Panc1 (cell line): ENCODE results near the gene LSMEM2.

Experiments used
- POLR2AphosphoS5 ChIP-seq: IDR thresholded peaks from 2 replicates; pipeline ENCODE4 v1.6.1; 2012; ENCODE audit warnings: mild to moderate bottlenecking, low read depth, low read length, moderate library complexity
- SIN3A ChIP-seq: IDR thresholded peaks from 2 replicates; pipeline ENCODE4 v1.6.1; 2012; ENCODE audit warnings: low read depth, mild to moderate bottlenecking, low read length, moderate library complexity, borderline replicate concordance; ENCODE audit not compliant: insufficient read depth
- TF ChIP-seq, protein P1 (sequence below), 2 experiments: IDR thresholded peaks; 2 replicates each; pipeline ENCODE4 v1.6.1; 2011 to 2012; ENCODE audit warnings: low read depth in 2 of 2, control low read depth in 1 of 2, low read length in 1 of 2, mild to moderate bottlenecking in 1 of 2, moderate library complexity in 1 of 2; ENCODE audit not compliant: insufficient read depth in 1 of 2
- TF ChIP-seq, protein P2 (sequence below): fragments of 450-650 bp; IDR thresholded peaks from 2 replicates; pipeline ENCODE4 v1.5.1; 2017; ENCODE audit warnings: mild to moderate bottlenecking

- TF ChIP-seq, protein P1, sequence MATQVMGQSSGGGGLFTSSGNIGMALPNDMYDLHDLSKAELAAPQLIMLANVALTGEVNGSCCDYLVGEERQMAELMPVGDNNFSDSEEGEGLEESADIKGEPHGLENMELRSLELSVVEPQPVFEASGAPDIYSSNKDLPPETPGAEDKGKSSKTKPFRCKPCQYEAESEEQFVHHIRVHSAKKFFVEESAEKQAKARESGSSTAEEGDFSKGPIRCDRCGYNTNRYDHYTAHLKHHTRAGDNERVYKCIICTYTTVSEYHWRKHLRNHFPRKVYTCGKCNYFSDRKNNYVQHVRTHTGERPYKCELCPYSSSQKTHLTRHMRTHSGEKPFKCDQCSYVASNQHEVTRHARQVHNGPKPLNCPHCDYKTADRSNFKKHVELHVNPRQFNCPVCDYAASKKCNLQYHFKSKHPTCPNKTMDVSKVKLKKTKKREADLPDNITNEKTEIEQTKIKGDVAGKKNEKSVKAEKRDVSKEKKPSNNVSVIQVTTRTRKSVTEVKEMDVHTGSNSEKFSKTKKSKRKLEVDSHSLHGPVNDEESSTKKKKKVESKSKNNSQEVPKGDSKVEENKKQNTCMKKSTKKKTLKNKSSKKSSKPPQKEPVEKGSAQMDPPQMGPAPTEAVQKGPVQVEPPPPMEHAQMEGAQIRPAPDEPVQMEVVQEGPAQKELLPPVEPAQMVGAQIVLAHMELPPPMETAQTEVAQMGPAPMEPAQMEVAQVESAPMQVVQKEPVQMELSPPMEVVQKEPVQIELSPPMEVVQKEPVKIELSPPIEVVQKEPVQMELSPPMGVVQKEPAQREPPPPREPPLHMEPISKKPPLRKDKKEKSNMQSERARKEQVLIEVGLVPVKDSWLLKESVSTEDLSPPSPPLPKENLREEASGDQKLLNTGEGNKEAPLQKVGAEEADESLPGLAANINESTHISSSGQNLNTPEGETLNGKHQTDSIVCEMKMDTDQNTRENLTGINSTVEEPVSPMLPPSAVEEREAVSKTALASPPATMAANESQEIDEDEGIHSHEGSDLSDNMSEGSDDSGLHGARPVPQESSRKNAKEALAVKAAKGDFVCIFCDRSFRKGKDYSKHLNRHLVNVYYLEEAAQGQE (IDR thresholded peaks at IDR 0.05; ENCODE audit: insufficient read depth in 1 of 2, low read depth in 2 of 2, low read length in 1 of 2): no peak
- TF ChIP-seq, protein P2, sequence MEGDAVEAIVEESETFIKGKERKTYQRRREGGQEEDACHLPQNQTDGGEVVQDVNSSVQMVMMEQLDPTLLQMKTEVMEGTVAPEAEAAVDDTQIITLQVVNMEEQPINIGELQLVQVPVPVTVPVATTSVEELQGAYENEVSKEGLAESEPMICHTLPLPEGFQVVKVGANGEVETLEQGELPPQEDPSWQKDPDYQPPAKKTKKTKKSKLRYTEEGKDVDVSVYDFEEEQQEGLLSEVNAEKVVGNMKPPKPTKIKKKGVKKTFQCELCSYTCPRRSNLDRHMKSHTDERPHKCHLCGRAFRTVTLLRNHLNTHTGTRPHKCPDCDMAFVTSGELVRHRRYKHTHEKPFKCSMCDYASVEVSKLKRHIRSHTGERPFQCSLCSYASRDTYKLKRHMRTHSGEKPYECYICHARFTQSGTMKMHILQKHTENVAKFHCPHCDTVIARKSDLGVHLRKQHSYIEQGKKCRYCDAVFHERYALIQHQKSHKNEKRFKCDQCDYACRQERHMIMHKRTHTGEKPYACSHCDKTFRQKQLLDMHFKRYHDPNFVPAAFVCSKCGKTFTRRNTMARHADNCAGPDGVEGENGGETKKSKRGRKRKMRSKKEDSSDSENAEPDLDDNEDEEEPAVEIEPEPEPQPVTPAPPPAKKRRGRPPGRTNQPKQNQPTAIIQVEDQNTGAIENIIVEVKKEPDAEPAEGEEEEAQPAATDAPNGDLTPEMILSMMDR: no peak
- TF ChIP-seq POLR2AphosphoS5 (no peak), SIN3A (no peak)
These were observed 25.7 kb downstream of the LSMEM2 start for GRCh38 chr3:50304601-50305000.
